B cell (primary cell): Measurements from ENCODE around the gene CUBN. TPM values are rescaled to one million over a fixed set of nuclear protein-coding genes. Genes with fewer than 3 reads are reported as not detected.
A peak's percentile ranks its signal among the peaks of the same experiment; 100 is the strongest.

Experiments used
- ATAC-seq: fragments of 200-7000 bp; cut with Tn5 transposase; one replicate; pipeline ENCODE4 v1.10.0; 2021; ENCODE audit warnings: low read depth, mild to moderate bottlenecking, moderate number of reproducible peaks, moderate library complexity
- CTCF ChIA-PET: fragments of 350-600 bp; sonication (Branson Sonifier 250); formaldehyde crosslinking; loops from one replicate; lab custom pipeline; 2021; ENCODE audit warnings: antibody characterized with exemption, inconsistent platforms; lab: Charles Lee
- POLR2A ChIA-PET: fragments of 350-600 bp; sonication (Branson Sonifier 250); formaldehyde crosslinking; loops from one replicate; lab custom pipeline; 2021; ENCODE audit warnings: antibody characterized with exemption; lab: Charles Lee
- DNase-seq: peaks from one replicate; pipeline ENCODE4 v3.0.0; 2013
- H2AFZ ChIP-seq: 2 replicates; pipeline ENCODE4 v1.6.1; 2012; ENCODE audit warnings: mild to moderate bottlenecking, low read depth, low read length; ENCODE audit not compliant: insufficient read depth, poor library complexity, severe bottlenecking
- H3K27ac ChIP-seq, 2 donors: 1 replicate in 1 of 2; 2 replicates in 1 of 2; pipeline ENCODE4 v1.5.1; 2012 to 2013; ENCODE audit warnings: low read length in 2 of 2, mild to moderate bottlenecking in 2 of 2, moderate library complexity in 1 of 2
- H3K27me3 ChIP-seq, 4 experiments: fragments of 200-600 bp in 1 of 4; sonication (generic) in 1 of 4; replicated peaks in 1 of 4; 1 replicate in 2 of 4; 2 replicates in 2 of 4; pipeline versions ENCODE4 v1.6.1 to v1.7.0; 2013 to 2016; ENCODE audit warnings: low read length in 3 of 4, mild to moderate bottlenecking in 2 of 4, mixed read lengths in 1 of 4, moderate library complexity in 1 of 4; ENCODE audit not compliant: insufficient read depth in 4 of 4, control insufficient read depth in 3 of 4; ENCODE audit errors: control extremely low read depth in 1 of 4
- H3K36me3 ChIP-seq, 2 experiments: replicated peaks in 1 of 2; 1 replicate in 1 of 2; 2 replicates in 1 of 2; pipeline versions ENCODE4 v1.6.1 to v1.7.1; 2013; ENCODE audit warnings: low read length in 1 of 2; ENCODE audit not compliant: insufficient read depth in 2 of 2, control insufficient read depth in 1 of 2; ENCODE audit errors: control extremely low read depth in 1 of 2, extremely low read depth in 1 of 2
- H3K4me1 ChIP-seq, 2 donors: fragments of 200-600 bp in 1 of 2; sonication (generic) in 1 of 2; 1 replicate in 1 of 2; 2 replicates in 1 of 2; pipeline versions ENCODE4 v1.5.1 to v1.6.1; 2013 to 2017; ENCODE audit warnings: low read length in 2 of 2; ENCODE audit not compliant: control insufficient read depth in 2 of 2, insufficient read depth in 2 of 2
- H3K4me2 ChIP-seq: replicated peaks from 2 replicates; pipeline ENCODE3; 2012; ENCODE audit warnings: mild to moderate bottlenecking, low read depth, low read length; ENCODE audit not compliant: poor library complexity, severe bottlenecking
- H3K4me3 ChIP-seq, 5 experiments: fragments of 200-600 bp in 1 of 5; sonication (generic) in 1 of 5; 1 replicate in 3 of 5; 2 replicates in 2 of 5; pipeline versions ENCODE4 v1.5.1 to v1.7.0; 2011 to 2016; ENCODE audit warnings: low read length in 4 of 5, mild to moderate bottlenecking in 4 of 5, low read depth in 2 of 5, control low read depth in 1 of 5, moderate library complexity in 1 of 5; ENCODE audit not compliant: insufficient read depth in 1 of 5; ENCODE audit errors: control extremely low read depth in 1 of 5, extremely low read depth in 1 of 5
- H3K79me2 ChIP-seq: fragments of 200-600 bp; sonication (generic); one replicate; pipeline ENCODE4 v1.6.0; 2016; ENCODE audit warnings: low read length; ENCODE audit not compliant: control insufficient read depth, insufficient read depth
- H3K9ac ChIP-seq: fragments of 200-600 bp; sonication (generic); 2 replicates; pipeline ENCODE4 v1.6.1; 2017; ENCODE audit warnings: mild to moderate bottlenecking, low read length, moderate library complexity
- H3K9me3 ChIP-seq, 3 donors: one replicate each; pipeline versions ENCODE4 v1.6.1 to v1.7.1; 2013; ENCODE audit warnings: low read length in 2 of 3; ENCODE audit not compliant: control insufficient read depth in 2 of 3, insufficient read depth in 1 of 3; ENCODE audit errors: control extremely low read depth in 1 of 3
- H4K20me1 ChIP-seq: 2 replicates; pipeline ENCODE4 v1.6.0; 2012; ENCODE audit warnings: mild to moderate bottlenecking, low read length; ENCODE audit not compliant: insufficient read depth, control insufficient read depth, poor library complexity, severe bottlenecking
- H3K27ac Mint-ChIP-seq: one replicate; pipeline ENCODE4 v1.8.0; 2021; ENCODE audit warnings: mixed read lengths
- H3K27me3 Mint-ChIP-seq: one replicate; pipeline ENCODE4 v1.8.0; 2021; ENCODE audit warnings: mixed read lengths
- H3K4me1 Mint-ChIP-seq: one replicate; pipeline ENCODE4 v1.8.0; 2021; ENCODE audit warnings: mixed read lengths
- H3K4me3 Mint-ChIP-seq: one replicate; pipeline ENCODE4 v1.8.0; 2021; ENCODE audit warnings: mixed read lengths
- H3K9me3 Mint-ChIP-seq: one replicate; pipeline ENCODE4 v1.8.0; 2022; ENCODE audit warnings: mixed read lengths; ENCODE audit not compliant: insufficient read depth
- CTCF ChIP-seq: fragments of 200-600 bp; IDR thresholded peaks from one replicate; pipeline ENCODE4 v1.8.0; 2022; ENCODE audit warnings: antibody characterized with exemption, mild to moderate bottlenecking
- EZH2 ChIP-seq: IDR thresholded peaks from 2 replicates; pipeline ENCODE4 v1.6.1; 2012; ENCODE audit warnings: borderline replicate concordance, low read depth, mild to moderate bottlenecking, moderate library complexity, low read length; ENCODE audit not compliant: insufficient read depth, poor library complexity, severe bottlenecking
- WGBS: methylation state at CpG from one replicate; pipeline ENCODE4 v1.1.5; 2013; ENCODE audit warnings: missing lambda C conversion rate; ENCODE audit not compliant: insufficient coverage; 5-methylcytosine and 5-hydroxymethylcytosine counted together
- intact Hi-C: fragments of 100-400 bp; cut with micrococcal nuclease; formaldehyde crosslinking; loops from one replicate; pipeline ENCODE4 v1.10.0; 2022
- polyA plus RNA-seq: library from polyadenylated mRNA; depleted of rRNA; stranded (reverse); fragments of >200 nt; gene quantifications from 2 replicates; pipeline ENCODE4 v1.2.3, GENCODE V29; 2012
- total RNA-seq, 2 donors: library from RNA; stranded (reverse); fragments of 120-200 nt in 1 of 2; gene quantifications; 1 replicate in 1 of 2; 2 replicates in 1 of 2; pipeline versions ENCODE4 v1.2.3 to v1.2.4, GENCODE V29; 2013 to 2022

The CUBN gene
- total and polyA plus RNA-seq, 2 donors (not counting 1 experiment from before 2014, with no cell fraction given), result 4.2 to 5.7 TPM

- Histone ChIP-seq H3K79me2 (no peaks in the 10 kb centered on the region), H3K4me1 (peaks cover 8 to 16% of the 10 kb centered on the region in 2 donors), H3K4me2 (peak overlapping the region; percentile 23), H3K9ac (peak overlapping the region; percentile 18), H4K20me1 (no peaks in the 10 kb centered on the region), H3K9me3 (no peaks in the 10 kb centered on the region), H3K27me3 (no peaks in the 10 kb centered on the region), H3K36me3 (no peaks in the 10 kb centered on the region), H2AFZ (no peak overlapping the region), H3K27ac (peak overlapping the region in 1 of 2 donors; percentile 28), H3K4me3 (peak overlapping the region in 1 of 5 experiments; percentile 15)
- ChIA-PET CTCF (no interaction called here), POLR2A (no interaction called here)
- intact Hi-C loops, result loop anchor here (10.0 kb wide), 1 partner anchor 211 kb away; no protein-coding TSS in a partner anchor
- no peak for TF ChIP-seq CTCF
- no peak for TF ChIP-seq EZH2
- peaks cover 3% of the 10 kb centered on the region for H3K27me3 Mint-ChIP-seq
- H3K4me1 Mint-ChIP-seq, result peaks cover 24% of the 10 kb centered on the region
- peak overlapping the region; percentile 0 for H3K4me3 Mint-ChIP-seq
- DNase-seq (peak; percentile 34), ATAC-seq (peak; percentile 65)
- WGBS, result 0% methylated on average over 4 of the region's 13 CpGs
- no peaks in the 10 kb centered on the region for H3K9me3 Mint-ChIP-seq
- H3K27ac Mint-ChIP-seq, result no peak overlapping the region
Observed at GRCh38 chr10:17023386-17024298, 106.0 kb downstream of the CUBN start.

GRCh38 chr10:17022896-17023295, 106.7 kb downstream of the CUBN start:
- H3K27me3 Mint-ChIP-seq, result peaks cover 3% of the 10 kb centered on the region
- H3K9me3 Mint-ChIP-seq, result no peaks in the 10 kb centered on the region
- TF ChIP-seq EZH2, result no peak
- TF ChIP-seq CTCF, result no peak
- Histone ChIP-seq H3K36me3 (no peaks in the 10 kb centered on the region), H3K79me2 (no peaks in the 10 kb centered on the region), H4K20me1 (no peaks in the 10 kb centered on the region), H3K27ac (no peak overlapping the region), H3K4me2 (no peak overlapping the region), H3K27me3 (no peaks in the 10 kb centered on the region), H3K9me3 (peaks cover 0 to 3% (median 0%) of the 10 kb centered on the region in 3 donors), H3K9ac (no peak overlapping the region), H2AFZ (no peak overlapping the region), H3K4me3 (no peak overlapping the region), H3K4me1 (peaks cover 8 to 16% of the 10 kb centered on the region in 2 donors)
- no peak overlapping the region for H3K27ac Mint-ChIP-seq
- ChIA-PET CTCF (interaction anchor here (0.6 to 0.7 kb wide), 2 partner anchors 413 to 594 kb away, joined by 3 read pairs; no protein-coding TSS in a partner anchor), POLR2A (interaction anchor here (0.7 kb wide), 1 partner anchor 582 kb away, joined by 8 read pairs; no protein-coding TSS in a partner anchor)
- DNase-seq (no peak), ATAC-seq (no peak)
- 91% methylated on average over 5 of the region's 6 CpGs for WGBS
- no peak overlapping the region for H3K4me3 Mint-ChIP-seq
- H3K4me1 Mint-ChIP-seq, result peaks cover 22% of the 10 kb centered on the region
- intact Hi-C loops, result loop anchor here (10.0 kb wide), 1 partner anchor 212 kb away; no protein-coding TSS in a partner anchor
